Neural cell (in vitro differentiated cells): ENCODE results near the gene CXCL6. TPM values are rescaled to one million over a fixed set of nuclear protein-coding genes. Genes with fewer than 3 reads are reported as not detected.

Source experiments
- H2AFZ ChIP-seq: fragments of 200-600, 300-800 bp; sonication (generic), shearing (Covaris generic); 2 replicates; pipeline ENCODE4 v1.6.0; 2014; ENCODE audit warnings: low read depth, mild to moderate bottlenecking, antibody characterized with exemption, low read length, moderate library complexity
- H3F3A ChIP-seq: fragments of 200-600 bp; shearing (Covaris generic); 2 replicates; pipeline ENCODE4 v1.6.1; 2016; ENCODE audit warnings: mild to moderate bottlenecking, moderate library complexity, mixed read lengths, antibody characterized with exemption, low read length; ENCODE audit not compliant: insufficient read depth, poor library complexity, severe bottlenecking
- H3K27ac ChIP-seq: fragments of 200-600, 300-800 bp; sonication (generic), shearing (Covaris generic); 2 replicates; pipeline ENCODE4 v1.5.1; 2014; ENCODE audit warnings: mild to moderate bottlenecking, low read length, moderate library complexity
- H3K27me3 ChIP-seq: fragments of 300-800, 200-600 bp; sonication (generic), shearing (Covaris generic); 2 replicates; pipeline ENCODE4 v1.6.0; 2014; ENCODE audit warnings: mild to moderate bottlenecking, low read depth, low read length, moderate library complexity; ENCODE audit not compliant: insufficient read depth
- H3K36me3 ChIP-seq: fragments of 300-800, 200-600 bp; sonication (generic), shearing (Covaris generic); 2 replicates; pipeline ENCODE4 v1.5.1; 2014; ENCODE audit warnings: mild to moderate bottlenecking, antibody characterized with exemption, low read length, moderate library complexity; ENCODE audit not compliant: insufficient read depth
- H3K4me2 ChIP-seq: fragments of 300-800, 200-600 bp; sonication (generic), shearing (Covaris generic); 2 replicates; pipeline ENCODE4 v1.6.0; 2014; ENCODE audit warnings: mild to moderate bottlenecking, low read length
- H3K4me3 ChIP-seq: fragments of 300-800, 200-600 bp; sonication (generic), shearing (Covaris generic); 2 replicates; pipeline ENCODE4 v1.5.1; 2014; ENCODE audit warnings: mild to moderate bottlenecking, low read length, moderate library complexity
- H3K79me2 ChIP-seq: fragments of 200-600 bp; shearing (Covaris generic); replicated peaks from 2 replicates; pipeline ENCODE4 v1.6.0; 2014; ENCODE audit warnings: mild to moderate bottlenecking, low read length, moderate library complexity; ENCODE audit not compliant: insufficient read depth
- H3K9ac ChIP-seq: fragments of 300-800, 200-600 bp; sonication (generic), shearing (Covaris generic); 2 replicates; pipeline ENCODE4 v1.6.1; 2016; ENCODE audit warnings: mild to moderate bottlenecking, low read length, mixed read lengths
- H3K9me2 ChIP-seq: fragments of 200-600 bp; shearing (Covaris generic); 2 replicates; pipeline ENCODE4 v1.6.1; 2016; ENCODE audit warnings: mild to moderate bottlenecking, low read length, mixed read lengths; ENCODE audit not compliant: insufficient read depth
- H3K9me3 ChIP-seq: fragments of 200-600, 300-800 bp; sonication (generic), shearing (Covaris generic); 2 replicates; pipeline ENCODE4 v1.6.1; 2016; ENCODE audit warnings: mild to moderate bottlenecking, mixed run types, low read length, moderate library complexity, mixed read lengths
- H4K20me1 ChIP-seq: fragments of 200-600 bp; shearing (Covaris generic); 2 replicates; pipeline ENCODE4 v1.6.1; 2016; ENCODE audit warnings: mild to moderate bottlenecking, mixed run types; ENCODE audit not compliant: insufficient read depth
- EP300 ChIP-seq: fragments of 450-650 bp; conservative IDR thresholded peaks from 2 replicates; pipeline ENCODE4 v1.6.1; 2014; ENCODE audit warnings: antibody characterized with exemption, mild to moderate bottlenecking, moderate library complexity; ENCODE audit not compliant: poor library complexity, severe bottlenecking
- EZH2 ChIP-seq: fragments of 200-600, 300-800 bp; shearing (Covaris generic), sonication (generic); IDR thresholded peaks from 2 replicates; pipeline ENCODE4 v1.6.1; 2014; ENCODE audit warnings: antibody characterized with exemption, low read length, borderline replicate concordance, mild to moderate bottlenecking; ENCODE audit not compliant: insufficient read depth, poor library complexity, severe bottlenecking
- MXI1 ChIP-seq: fragments of 450-650 bp; conservative IDR thresholded peaks from 2 replicates; pipeline ENCODE4 v1.6.1; 2014; ENCODE audit warnings: antibody characterized with exemption, mild to moderate bottlenecking; ENCODE audit not compliant: poor library complexity, severe bottlenecking
- RAD21 ChIP-seq: fragments of 450-650 bp; conservative IDR thresholded peaks from 2 replicates; pipeline ENCODE4 v1.6.1; 2014; ENCODE audit warnings: antibody characterized with exemption, mild to moderate bottlenecking, moderate library complexity
- REST ChIP-seq: IDR thresholded peaks from 2 replicates; pipeline ENCODE4 v1.6.1; 2012; ENCODE audit warnings: borderline replicate concordance
- SMC3 ChIP-seq: fragments of 450-650 bp; conservative IDR thresholded peaks from 2 replicates; pipeline ENCODE4 v1.6.1; 2014; ENCODE audit warnings: antibody characterized with exemption, mild to moderate bottlenecking, moderate library complexity; ENCODE audit not compliant: poor library complexity
- TAF1 ChIP-seq: IDR thresholded peaks from 2 replicates; pipeline ENCODE4 v1.6.1; 2012; ENCODE audit warnings: low read depth
- polyA plus RNA-seq: library from polyadenylated mRNA; depleted of rRNA; stranded (reverse); fragments of >200 nt; gene quantifications from 2 replicates; pipeline ENCODE4 v1.2.3, GENCODE V29; 2014

The CXCL6 gene
- polyA plus RNA-seq, 1 donor from 2014 or later, result not detected

GRCh38 chr4:73870260-73870659, 33.8 kb downstream of the CXCL6 start (continued):
- TF ChIP-seq EP300, result no peak

- no peak overlapping the region for H3K9ac ChIP-seq
- no peak overlapping the region for H3K4me2 ChIP-seq
- H3K27ac ChIP-seq, result no peak overlapping the region
- H4K20me1 ChIP-seq, result no peaks in the 10 kb centered on the region
- peaks cover 27% of the 10 kb centered on the region for H3K27me3 ChIP-seq
- no peak overlapping the region for H3K4me3 ChIP-seq
- no peaks in the 10 kb centered on the region for H3K79me2 ChIP-seq
- H3K36me3 ChIP-seq, result no peaks in the 10 kb centered on the region
- no peaks in the 10 kb centered on the region for H3K9me2 ChIP-seq
- TF ChIP-seq EP300 (no peak), RAD21 (no peak), TAF1 (no peak), MXI1 (no peak), REST (no peak), SMC3 (no peak)
- no peaks in the 10 kb centered on the region for H3K9me3 ChIP-seq
- H3F3A ChIP-seq, result no peaks in the 10 kb centered on the region
- H2AFZ ChIP-seq, result no peak overlapping the region
These were observed 34.3 kb downstream of the CXCL6 start for GRCh38 chr4:73870768-73871167.

- Histone ChIP-seq H3K9me2 (no peaks in the 10 kb centered on the region), H3F3A (no peaks in the 10 kb centered on the region), H3K4me2 (no peak overlapping the region), H3K79me2 (no peaks in the 10 kb centered on the region), H3K36me3 (no peaks in the 10 kb centered on the region), H3K4me3 (no peak overlapping the region), H2AFZ (no peak overlapping the region), H3K27me3 (peaks cover 27% of the 10 kb centered on the region), H3K27ac (no peak overlapping the region), H3K9me3 (no peaks in the 10 kb centered on the region), H4K20me1 (no peaks in the 10 kb centered on the region), H3K9ac (no peak overlapping the region)
- TF ChIP-seq EZH2 (no peak), EP300 (no peak), TAF1 (no peak), REST (no peak), SMC3 (no peak)
These were observed 35.2 kb downstream of the CXCL6 start for GRCh38 chr4:73871511-73872310.
